ENCODE results near the gene KCNT1.

Gene KCNT1

DNA sequence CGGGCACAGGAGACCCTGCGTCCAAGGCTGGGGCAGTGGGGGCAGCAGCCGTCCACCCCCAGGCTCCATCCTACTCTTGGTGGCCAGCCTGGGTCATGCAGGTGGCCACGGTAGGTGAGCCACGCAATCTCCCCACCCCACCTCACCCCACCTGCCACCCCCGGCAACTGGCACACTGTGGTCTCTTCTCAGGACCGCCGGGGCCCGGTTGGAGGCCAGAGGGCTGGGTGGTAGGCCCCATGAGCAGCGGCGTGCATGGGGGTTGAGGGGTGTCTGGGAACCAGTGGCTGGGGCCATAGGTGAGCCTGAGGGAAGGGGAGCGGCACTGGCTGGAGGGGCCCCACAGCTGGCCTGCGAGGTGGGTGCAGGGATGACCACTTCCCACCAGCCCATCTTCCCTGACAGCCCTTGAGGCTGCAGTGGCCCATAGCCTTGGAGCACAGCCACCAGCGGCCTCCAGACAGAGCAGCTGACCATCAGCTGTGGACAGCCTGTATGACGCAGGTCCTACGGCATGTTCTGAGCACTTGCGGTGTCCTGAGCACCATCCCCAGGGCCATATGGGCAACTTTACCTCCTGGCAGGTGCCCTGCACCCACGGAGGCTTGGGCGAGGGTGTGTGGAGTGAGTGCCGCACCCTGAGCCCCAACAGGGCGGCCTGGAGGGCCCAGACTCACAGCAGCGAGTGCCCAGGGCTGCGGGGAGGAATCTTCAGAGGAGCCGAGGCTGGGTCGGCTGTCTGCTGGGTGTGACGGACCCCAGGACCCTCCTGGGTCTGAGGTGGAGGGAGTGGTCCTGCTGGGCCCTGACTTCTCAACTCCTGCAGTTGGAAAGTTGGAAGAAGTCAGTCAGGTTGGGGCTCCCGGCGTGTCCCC, 47.4 kb downstream of the KCNT1 start:
- H3K4me3 ChIP-seq (ENCODE audit: low read depth, low read length), result no peak overlapping the region
- DNase-seq (ENCODE audit: low read depth), result no peak
- TF ChIP-seq CTCF (conservative IDR thresholded peaks at IDR 0.05; ENCODE audit: low read depth, low read length), result no peak

DNA sequence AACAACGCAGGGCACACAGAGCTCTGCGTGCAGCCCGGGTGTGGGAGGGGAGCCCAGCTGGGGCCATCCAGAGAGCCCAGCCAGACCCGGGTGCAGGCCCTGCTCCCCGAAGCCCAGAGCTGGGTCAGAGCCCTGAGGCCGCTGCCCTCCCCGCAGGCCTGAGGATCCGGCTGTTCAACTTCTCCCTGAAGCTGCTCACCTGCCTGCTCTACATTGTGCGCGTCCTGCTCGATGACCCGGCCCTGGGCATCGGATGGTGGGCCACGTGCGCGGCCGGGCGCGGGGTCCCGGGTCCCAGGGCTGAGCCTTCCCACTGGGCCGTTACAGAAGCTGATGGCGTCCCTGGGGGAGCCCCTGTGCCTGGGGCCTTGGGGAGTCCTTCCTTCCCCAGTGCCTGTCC, 48.8 kb downstream of the KCNT1 start:
- TF ChIP-seq CTCF (conservative IDR thresholded peaks at IDR 0.05; ENCODE audit: low read depth, low read length), result no peak
- H3K4me3 ChIP-seq (ENCODE audit: low read depth, low read length), result no peak overlapping the region
- DNase-seq (ENCODE audit: low read depth), result no peak

DNA sequence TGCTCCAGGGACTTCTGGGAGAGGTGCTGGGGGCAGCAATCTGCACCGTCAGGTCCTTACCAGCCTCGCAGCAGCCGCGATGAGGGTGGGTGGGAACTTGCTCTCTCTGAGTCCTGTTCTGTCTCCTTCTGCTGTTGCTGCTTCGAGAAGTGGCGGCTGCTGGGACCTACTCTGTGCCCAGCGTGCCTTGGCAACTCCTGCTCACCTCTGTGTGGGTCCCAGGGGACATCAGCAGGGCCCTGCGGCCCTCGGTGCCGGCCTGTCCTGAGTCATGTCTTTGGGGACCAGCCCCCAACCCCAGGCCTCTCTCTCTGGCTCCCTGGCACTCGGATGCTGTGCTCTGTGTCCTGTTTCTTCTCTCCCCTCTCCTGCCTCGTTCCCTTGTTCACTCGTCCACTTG, 49.5 kb downstream of the KCNT1 start:
- no peak overlapping the region for H3K4me3 ChIP-seq (ENCODE audit: low read depth, low read length)
- no peak for TF ChIP-seq CTCF (conservative IDR thresholded peaks at IDR 0.05; ENCODE audit: low read depth, low read length)
- DNase-seq (ENCODE audit: low read depth), result no peak

- H3K4me3 ChIP-seq (ENCODE audit: low read depth, low read length), result no peak overlapping the region
- no peak for TF ChIP-seq CTCF (conservative IDR thresholded peaks at IDR 0.05; ENCODE audit: low read depth, low read length)
- no peak for DNase-seq (ENCODE audit: low read depth)
Observed at GRCh38 chr9:135752281-135753204, 50.6 kb downstream of the KCNT1 start.

DNA sequence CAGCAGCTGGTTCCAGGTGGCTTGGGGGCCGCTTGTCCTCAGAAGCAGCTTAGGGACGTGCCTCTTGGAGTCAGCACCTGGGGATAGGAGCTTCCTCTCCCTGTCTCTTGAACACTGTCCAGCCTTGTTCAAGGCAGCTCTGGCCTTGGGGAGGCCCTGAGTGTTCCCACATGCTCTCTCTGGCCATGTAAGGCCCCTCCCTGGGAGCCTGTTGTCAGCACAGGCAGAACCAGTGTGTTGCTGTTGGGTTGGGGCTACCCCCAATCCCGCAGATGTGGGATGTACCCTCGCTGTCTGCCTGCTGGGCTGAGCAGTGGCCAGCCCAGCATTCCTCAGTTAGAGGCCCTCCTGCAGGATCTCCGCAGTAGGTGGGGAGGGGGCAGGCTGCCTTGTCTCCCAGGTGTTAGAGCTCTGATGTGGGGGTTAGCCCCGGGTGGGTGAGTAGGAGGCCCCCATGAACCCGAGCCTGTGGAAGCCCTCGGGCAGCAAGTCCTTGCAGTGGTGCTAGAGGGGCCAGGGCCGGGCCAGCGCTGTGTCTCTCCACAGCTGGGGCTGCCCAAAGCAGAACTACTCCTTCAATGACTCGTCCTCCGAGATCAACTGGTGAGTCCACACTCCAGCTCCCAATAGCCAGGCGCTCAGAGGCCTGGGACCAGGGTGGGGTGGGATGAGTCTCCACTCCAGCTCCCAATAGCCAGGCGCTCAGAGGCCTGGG, 51.6 kb downstream of the KCNT1 start:
- no peak for TF ChIP-seq CTCF (conservative IDR thresholded peaks at IDR 0.05; ENCODE audit: low read depth, low read length)
- DNase-seq (ENCODE audit: low read depth), result no peak
- H3K4me3 ChIP-seq (ENCODE audit: low read depth, low read length), result no peak overlapping the region

GRCh38 chr9:135756576-135756975, 54.6 kb downstream of the KCNT1 start:
- no peak for TF ChIP-seq CTCF (conservative IDR thresholded peaks at IDR 0.05; ENCODE audit: low read depth, low read length)
- DNase-seq (ENCODE audit: low read depth), result no peak
- H3K4me3 ChIP-seq (ENCODE audit: low read depth, low read length), result no peak overlapping the region

All from choroid plexus epithelial cell (primary cell).